HG03469 (cell line): ENCODE data around the gene DZIP1L.

Experiments
- ATAC-seq: cut with Tn5 transposase; IDR thresholded peaks from one replicate; pipeline ENCODE4 v1.9.1; 2021; ENCODE audit warnings: mild to moderate bottlenecking, moderate library complexity, moderate number of reproducible peaks; ENCODE audit not compliant: unreplicated experiment

The DZIP1L gene

DNA sequence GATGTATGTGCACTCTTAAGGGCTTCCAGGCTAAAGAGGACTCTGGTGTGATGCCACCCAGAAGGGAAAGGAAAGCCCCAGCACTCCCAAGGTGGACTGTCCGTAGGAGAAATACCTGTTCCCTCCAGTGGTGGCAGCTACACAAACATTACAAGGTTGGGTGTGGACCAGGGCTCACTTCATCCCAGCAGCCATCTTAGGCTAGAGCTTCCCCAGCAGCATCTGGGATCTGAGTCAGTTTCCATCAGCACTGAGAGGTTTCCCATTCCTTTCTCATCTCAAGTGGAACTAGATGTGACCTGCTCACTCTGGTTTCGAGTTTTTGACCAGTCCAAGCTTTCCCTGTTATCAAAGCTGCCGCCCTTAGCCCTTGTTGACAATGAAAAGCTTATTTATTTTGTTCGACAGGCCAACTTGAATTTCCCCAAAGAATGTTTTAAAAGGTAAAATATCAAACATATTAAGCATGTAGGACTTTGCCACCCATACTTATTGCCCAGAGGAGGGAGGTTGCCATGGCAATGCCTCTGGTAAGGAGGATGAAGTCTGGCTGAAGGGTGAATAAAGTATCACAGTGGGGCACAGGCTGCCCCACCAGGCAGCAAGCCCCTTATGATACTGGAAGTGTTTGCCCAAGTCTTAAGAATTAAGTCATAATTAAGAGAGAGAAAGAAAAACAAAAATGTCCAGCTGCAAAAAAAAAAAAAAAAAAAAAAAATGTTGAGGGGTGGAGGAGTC is 76.5 kb downstream of the DZIP1L start:
- no peak for ATAC-seq

GRCh38 chr3:138036572-138036971 is 78.8 kb downstream of the DZIP1L start:
- no peak for ATAC-seq

- ATAC-seq: no peak
Observed at GRCh38 chr3:138034918-138035317, 80.5 kb downstream of the DZIP1L start.

DNA sequence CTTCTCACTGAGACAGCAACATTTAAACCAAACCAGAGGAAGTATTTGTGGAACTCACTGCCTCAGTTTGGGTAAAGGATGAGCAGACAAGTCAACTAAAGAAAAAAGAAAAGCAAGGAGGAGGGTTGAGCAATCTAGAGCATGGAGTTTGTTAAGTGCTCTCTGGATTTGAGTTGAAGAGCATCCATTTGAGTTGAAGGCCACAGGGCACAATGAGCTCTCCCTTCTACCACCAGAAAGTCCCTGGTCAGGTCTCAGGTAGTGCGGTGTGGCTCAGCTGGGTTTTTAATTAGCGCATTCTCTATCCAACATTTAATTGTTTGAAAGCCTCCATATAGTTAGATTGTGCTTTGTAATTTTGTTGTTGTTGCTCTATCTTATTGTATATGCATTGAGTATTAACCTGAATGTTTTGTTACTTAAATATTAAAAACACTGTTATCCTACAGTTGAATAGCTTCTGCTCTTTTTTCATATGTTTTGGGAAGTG is 82.2 kb downstream of the DZIP1L start:
- no peak for ATAC-seq

DNA sequence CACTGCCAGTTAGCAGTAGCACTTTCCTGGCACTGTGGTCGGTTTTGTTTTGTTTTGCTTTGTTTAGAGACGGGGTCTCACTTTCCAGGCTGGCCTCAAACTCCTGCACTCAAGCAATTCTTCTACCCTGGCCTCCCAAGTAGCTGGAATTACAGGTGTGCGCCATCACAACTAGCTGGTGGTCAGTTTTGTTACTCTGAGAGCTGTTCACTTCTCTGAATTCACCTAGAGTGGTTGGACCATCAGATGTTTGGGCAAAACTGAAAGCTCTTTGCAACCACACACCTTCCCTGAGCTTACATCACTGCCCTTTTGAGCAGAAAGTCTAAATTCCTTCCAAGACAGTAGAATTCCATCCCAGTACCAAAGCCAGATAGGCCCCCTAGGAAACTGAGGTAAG is 82.8 kb downstream of the DZIP1L start:
- ATAC-seq: no peak

DNA sequence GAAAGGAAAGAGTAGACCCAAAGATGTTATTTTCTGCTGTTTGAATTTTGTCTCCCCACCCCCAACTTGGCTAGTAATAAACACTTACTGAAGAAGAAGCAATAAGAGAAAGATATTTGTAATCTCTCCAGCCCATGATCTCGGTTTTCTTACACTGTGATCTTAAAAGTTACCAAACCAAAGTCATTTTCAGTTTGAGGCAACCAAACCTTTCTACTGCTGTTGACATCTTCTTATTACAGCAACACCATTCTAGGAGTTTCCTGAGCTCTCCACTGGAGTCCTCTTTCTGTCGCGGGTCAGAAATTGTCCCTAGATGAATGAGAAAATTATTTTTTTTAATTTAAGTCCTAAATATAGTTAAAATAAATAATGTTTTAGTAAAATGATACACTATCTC is 83.9 kb downstream of the DZIP1L start:
- no peak for ATAC-seq

DNA sequence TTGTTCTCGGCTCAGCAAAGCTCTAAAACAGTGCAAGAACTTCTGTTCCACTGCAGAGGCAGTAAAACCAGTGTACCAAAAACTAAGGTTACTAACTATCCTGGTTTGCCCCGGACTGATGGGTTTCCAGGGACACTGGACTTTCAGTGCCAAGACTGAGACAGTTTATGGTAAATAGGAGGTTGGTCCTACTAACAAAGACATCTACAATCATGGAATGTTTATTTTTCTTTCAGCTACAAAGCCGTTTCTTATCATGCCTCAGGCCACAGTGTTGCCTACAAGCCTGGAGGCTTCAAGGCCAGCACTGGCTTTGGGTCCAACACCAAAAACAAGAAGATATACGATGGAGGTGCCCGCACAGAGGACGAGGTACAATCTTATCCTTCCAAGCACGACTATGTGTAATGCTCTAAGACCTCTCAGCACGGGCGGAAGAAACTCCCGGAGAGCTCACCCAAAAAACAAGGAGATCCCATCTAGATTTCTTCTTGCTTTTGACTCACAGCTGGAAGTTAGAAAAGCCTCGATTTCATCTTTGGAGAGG is 84.6 kb downstream of the DZIP1L start:
- no peak for ATAC-seq

GRCh38 chr3:138027821-138028220 is 87.6 kb downstream of the DZIP1L start:
- no peak for ATAC-seq

- ATAC-seq: no peak
Observed at GRCh38 chr3:138025553-138025952, 89.9 kb downstream of the DZIP1L start.

- no peak for ATAC-seq
Observed at GRCh38 chr3:138023754-138024153, 91.7 kb downstream of the DZIP1L start.

DNA sequence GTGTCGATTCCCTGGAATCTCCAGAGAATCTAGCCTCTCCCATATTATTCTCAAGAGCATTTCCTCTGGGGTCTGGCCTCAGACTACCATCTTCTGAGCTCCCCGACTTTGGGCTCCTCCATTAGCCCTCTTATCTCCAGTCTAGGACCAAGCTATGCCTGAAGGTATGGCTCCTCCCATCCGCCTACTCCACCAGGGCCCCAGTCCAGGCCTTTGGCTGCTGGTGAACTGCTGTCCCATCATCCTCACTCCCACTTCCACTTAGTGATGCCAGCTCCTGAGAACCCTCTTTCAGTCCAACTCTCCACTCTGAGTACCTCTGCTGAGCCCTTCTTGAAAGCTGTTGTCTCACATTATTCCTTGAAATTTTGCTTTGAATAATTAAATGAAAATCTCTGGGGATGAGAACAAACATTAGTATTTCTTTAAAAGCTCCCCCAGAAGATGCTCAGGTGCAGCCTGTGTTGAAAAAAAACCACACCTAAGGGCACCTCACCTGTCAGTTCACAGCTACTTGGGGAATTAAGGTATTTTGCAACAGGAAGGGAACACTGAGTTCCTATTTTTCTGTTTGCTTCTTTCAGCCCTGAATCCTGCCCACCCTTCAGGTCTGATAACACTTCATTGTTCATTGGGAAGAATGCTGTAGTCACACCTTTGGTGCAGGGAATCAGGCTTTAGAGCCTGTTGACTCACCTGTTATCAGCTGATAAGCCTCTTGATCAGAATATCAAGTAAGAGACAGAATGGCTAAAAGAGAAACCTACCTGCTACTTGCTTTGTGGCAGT is 95.9 kb downstream of the DZIP1L start:
- no peak for ATAC-seq

GRCh38 chr3:138016065-138016464 is 99.3 kb downstream of the DZIP1L start:
- no peak for ATAC-seq

DNA sequence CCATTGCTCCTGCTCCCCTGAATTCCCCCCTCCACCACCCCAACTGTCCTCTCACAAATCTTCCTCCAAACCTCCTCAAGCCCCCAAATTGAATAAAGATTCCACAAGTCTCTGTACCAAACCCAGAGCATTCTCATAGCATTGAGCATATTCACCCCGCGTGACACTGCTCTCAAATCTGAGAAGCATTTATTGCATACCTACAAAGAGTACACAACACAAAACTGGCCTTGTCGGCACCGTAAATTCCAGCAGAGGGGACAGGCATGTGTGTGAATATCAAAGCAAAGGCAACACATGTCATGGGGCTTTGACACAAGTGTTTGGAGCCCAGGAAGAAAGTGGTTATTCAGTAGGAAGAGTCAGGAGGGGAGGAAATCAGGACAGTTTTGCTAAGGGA is 102.9 kb downstream of the DZIP1L start:
- ATAC-seq: no peak
